NOMO-1 treated with dmso at 0.1 percent for 144 hours (cell line): ENCODE measurements around the gene PRAMEF17.
"Not testable (repeated sequence)": the region's sequence is repeated elsewhere in the genome, so short reads cannot be mapped to it uniquely, and the experiment has no call there.

Experiments used
- DNase-seq: peaks from one replicate; lab custom pipeline; 2025; ENCODE audit not compliant: unreplicated experiment; lab: John Stamatoyannopoulos, UW

Gene PRAMEF17

DNA sequence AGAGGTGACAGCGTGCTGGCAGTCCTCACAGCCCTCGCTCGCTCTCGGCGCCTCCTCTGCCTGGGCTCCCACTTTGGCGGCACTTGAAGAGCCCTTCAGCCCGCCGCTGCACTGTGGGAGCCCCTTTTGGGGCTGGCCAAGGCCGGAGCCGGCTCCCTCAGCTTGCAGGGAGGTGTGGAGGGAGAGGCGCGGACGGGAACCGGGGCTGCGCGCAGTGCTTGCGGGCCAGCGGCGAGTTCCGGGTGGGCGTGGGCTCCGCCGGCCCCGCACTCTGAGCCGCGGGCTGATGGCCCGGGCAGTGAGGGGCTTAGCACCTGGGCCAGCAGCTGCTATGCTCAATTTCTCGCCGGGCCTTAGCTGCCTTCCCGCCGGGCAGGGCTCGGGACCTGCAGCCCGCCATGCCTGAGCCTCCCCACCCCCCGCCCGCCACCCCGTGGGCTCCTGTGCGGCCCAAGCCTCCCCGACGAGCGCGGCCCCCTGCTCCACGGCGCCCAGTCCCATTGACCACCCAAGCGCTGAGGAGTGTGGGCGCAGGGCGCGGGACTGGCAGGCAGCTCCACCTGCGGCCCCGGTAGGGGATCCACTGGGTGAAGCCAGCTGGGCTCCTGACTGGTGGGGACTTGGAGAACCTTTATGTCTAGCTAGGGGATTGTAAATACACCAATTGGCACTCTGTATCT, 49.8 kb downstream of the PRAMEF17 start:
- not testable (repeated sequence) for DNase-seq
